WTC11 (cell line): ENCODE results near the gene CEP72.

Source experiments
- FOXP4 ChIP-seq: sonication (generic); formaldehyde crosslinking; IDR thresholded peaks from 2 replicates; pipeline ENCODE4 v1.8.0; 2022; ENCODE audit warnings: mild to moderate bottlenecking, missing genetic modification reagents
- JUN ChIP-seq: sonication (generic); formaldehyde crosslinking; IDR thresholded peaks from 2 replicates; pipeline ENCODE4 v1.8.0; 2023; ENCODE audit warnings: mild to moderate bottlenecking, missing genetic modification reagents
- KAT7 ChIP-seq: sonication (generic); formaldehyde crosslinking; IDR thresholded peaks from 2 replicates; pipeline ENCODE4 v1.8.1; 2023; ENCODE audit warnings: missing genetic modification reagents, mild to moderate bottlenecking, borderline replicate concordance
- TCF7 ChIP-seq: sonication (generic); formaldehyde crosslinking; IDR thresholded peaks from 2 replicates; pipeline ENCODE4 v1.8.0; 2022; ENCODE audit warnings: mild to moderate bottlenecking, low read depth, missing genetic modification reagents, moderate library complexity
- USF1 ChIP-seq: sonication (generic); formaldehyde crosslinking; IDR thresholded peaks from 2 replicates; pipeline ENCODE4 v1.8.0; 2022; ENCODE audit warnings: mild to moderate bottlenecking, missing genetic modification reagents

- no peak for TF ChIP-seq FOXP4 (CRISPR knock-in tag)
- no peak for TF ChIP-seq KAT7 (CRISPR knock-in tag)
- no peak for TF ChIP-seq TCF7 (CRISPR knock-in tag)
- TF ChIP-seq USF1 (CRISPR knock-in tag) = no peak
- no peak for TF ChIP-seq JUN (CRISPR knock-in tag)
These were observed 26.5 kb downstream of the CEP72 start for GRCh38 chr5:638501-639252.
